Mucosa of descending colon (tissue), 3 donors: ENCODE data around the gene COL6A2. TPM values are rescaled to one million over a fixed set of nuclear protein-coding genes. Genes with fewer than 3 reads are reported as not detected.

Experiments used
- ATAC-seq: fragments of 200-7000 bp; cut with Tn5 transposase; one replicate; pipeline ENCODE4 v1.9.1; 2020; ENCODE audit warnings: mild to moderate bottlenecking, moderate library complexity
- DNase-seq, 3 donors: peaks; one replicate each; pipeline ENCODE4 v3.0.0-alpha.2; 2020
- H3K36me3 ChIP-seq: fragments of 200-600 bp; one replicate; pipeline ENCODE4 v1.8.0; 2021; ENCODE audit warnings: low read depth, mild to moderate bottlenecking
- H3K4me1 ChIP-seq: fragments of 200-600 bp; one replicate; pipeline ENCODE4 v1.8.0; 2021; ENCODE audit warnings: low read depth, mild to moderate bottlenecking
- H3K4me3 ChIP-seq: fragments of 200-600 bp; one replicate; pipeline ENCODE4 v1.8.0; 2021; ENCODE audit warnings: mild to moderate bottlenecking
- H3K9me3 ChIP-seq: fragments of 200-600 bp; one replicate; pipeline ENCODE4 v1.8.0; 2021; ENCODE audit warnings: mild to moderate bottlenecking
- intact Hi-C, 2 donors: fragments of 100-400 bp; cut with DNase I in 1 of 2; cut with micrococcal nuclease in 1 of 2; formaldehyde crosslinking; loops; one replicate each; pipeline versions ENCODE4 v1.11.0 to v1.11.1; 2022; cut with DNase I, micrococcal nuclease
- total RNA-seq, 3 donors: library from RNA; stranded (reverse); fragmentation: NEBNext Ultra II Directional in 2 of 3; extraction: Animal tissue kit (Norgen Biotek cat#: 25700) in 2 of 3; gene quantifications; one replicate each; pipeline versions ENCODE4 v1.2.1 to v1.2.4, GENCODE V29; 2021 to 2023
- TF ChIP-seq, protein P1 (sequence below): fragments of 200-600 bp; IDR thresholded peaks from one replicate; pipeline ENCODE4 v1.8.0; 2022; ENCODE audit warnings: antibody characterized with exemption, mild to moderate bottlenecking
- donor health status: DM: no; HTN: no; CAD: no; lungs with moderate emphysema.
- donor health status: DM: no; HTN: no; CAD: no.
- donor health status: DM: no; HTN: yes; CAD: no.

Gene COL6A2
- total RNA-seq, 3 donors from 2014 or later, result 65.1 to 858 (median 191) TPM

DNA sequence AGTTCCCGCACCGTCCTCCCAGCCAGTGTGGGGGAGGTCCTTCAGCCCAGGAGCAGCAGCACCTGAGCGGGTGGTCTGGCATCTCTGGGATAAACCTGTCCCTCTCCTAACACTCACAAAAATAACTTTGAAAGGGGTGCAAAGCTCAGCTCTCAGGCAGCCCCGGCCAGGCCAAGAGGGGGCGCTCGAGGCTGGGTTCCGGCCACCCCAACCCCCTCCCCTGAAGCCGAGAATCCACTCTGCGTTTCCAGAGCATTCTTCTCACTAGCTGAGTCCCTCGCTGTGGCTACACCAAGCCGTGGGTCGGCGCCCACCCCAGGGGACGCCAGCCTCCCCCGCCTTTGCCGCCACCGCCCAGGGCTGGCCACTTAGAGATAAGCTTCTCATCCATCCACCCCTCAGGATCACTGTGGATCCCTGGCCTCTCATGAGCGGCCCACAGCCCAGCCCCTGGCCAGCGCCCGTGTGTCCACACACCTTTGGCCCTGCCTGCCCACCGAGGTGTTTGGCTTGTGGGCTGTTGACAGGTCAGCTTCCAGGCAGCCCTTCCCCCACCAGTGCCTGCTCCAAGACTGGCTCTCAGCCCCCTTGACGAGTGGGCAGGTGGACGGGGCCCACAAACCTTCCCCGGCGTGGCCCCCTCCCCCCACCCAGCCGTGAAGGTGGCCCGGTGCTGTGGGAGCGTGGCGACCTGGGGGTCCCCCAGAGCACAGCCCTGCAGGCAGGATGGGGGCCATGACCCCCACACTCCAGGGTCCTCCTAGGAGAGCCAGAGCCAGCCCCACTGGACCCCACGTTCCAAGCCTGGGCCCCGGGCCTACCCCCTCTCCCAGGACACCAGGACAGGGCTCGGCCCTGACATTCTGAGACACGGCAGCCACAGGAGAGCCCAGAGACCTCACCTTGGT is 55.6 kb downstream of the COL6A2 start:
- Histone ChIP-seq H3K4me1 (peaks cover 10% of the 10 kb centered on the region), H3K36me3 (no peaks in the 10 kb centered on the region), H3K4me3 (no peak overlapping the region), H3K9me3 (no peaks in the 10 kb centered on the region)
- intact Hi-C loops, result no loop called here
- DNase-seq, result peak; percentile 47 to 73 (median 67)
- TF ChIP-seq, protein P1, sequence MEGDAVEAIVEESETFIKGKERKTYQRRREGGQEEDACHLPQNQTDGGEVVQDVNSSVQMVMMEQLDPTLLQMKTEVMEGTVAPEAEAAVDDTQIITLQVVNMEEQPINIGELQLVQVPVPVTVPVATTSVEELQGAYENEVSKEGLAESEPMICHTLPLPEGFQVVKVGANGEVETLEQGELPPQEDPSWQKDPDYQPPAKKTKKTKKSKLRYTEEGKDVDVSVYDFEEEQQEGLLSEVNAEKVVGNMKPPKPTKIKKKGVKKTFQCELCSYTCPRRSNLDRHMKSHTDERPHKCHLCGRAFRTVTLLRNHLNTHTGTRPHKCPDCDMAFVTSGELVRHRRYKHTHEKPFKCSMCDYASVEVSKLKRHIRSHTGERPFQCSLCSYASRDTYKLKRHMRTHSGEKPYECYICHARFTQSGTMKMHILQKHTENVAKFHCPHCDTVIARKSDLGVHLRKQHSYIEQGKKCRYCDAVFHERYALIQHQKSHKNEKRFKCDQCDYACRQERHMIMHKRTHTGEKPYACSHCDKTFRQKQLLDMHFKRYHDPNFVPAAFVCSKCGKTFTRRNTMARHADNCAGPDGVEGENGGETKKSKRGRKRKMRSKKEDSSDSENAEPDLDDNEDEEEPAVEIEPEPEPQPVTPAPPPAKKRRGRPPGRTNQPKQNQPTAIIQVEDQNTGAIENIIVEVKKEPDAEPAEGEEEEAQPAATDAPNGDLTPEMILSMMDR, result peak; percentile 72
- ATAC-seq, result peak; percentile 81

DNA sequence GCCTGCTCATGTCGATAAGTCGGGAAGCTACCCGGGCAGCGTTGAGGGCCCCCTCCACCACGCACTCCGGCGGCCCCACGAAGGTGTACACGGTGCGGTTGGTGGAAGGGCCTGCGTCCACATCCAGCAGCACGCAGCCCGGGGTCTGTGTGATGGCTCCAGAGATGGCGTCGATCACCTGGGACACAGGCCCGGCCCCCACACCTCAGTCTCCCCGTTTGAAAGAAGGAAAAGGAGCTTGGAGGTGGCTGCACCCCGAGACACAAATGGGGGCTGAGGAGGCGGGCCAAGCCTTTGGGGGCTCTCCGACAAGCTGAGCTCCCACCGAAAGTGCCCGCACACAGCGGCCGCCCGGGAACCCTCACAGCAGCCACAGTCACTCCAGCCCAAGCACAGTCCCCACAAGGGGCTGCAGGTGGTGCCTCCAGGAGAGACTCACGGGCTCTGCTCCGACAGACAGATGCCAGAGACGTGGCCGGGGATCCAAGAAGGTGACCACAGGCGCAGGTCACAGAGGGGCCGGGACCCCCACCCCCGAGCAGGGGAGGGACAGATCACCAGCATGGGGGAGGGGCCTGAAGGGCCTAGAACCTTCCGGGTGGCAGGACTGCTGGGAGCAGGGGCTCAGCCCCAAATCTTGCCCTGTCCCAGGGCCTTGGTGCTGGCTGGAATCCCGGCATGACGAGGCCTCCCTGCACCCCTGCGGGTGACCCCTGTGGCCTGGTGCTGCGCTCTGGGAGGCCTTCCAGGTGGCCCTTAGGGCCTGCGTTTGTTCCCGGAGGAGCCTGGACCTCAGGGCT is 56.4 kb downstream of the COL6A2 start:
- peaks cover 10% of the 10 kb centered on the region for H3K4me1 ChIP-seq
- H3K9me3 ChIP-seq, result no peaks in the 10 kb centered on the region
- ATAC-seq (no peak), DNase-seq (peak in 1 of 3 donors; percentile 42)
- intact Hi-C loops, result no loop called here
- no peak overlapping the region for H3K4me3 ChIP-seq
- no peaks in the 10 kb centered on the region for H3K36me3 ChIP-seq
- TF ChIP-seq, protein P1, result no peak

DNA sequence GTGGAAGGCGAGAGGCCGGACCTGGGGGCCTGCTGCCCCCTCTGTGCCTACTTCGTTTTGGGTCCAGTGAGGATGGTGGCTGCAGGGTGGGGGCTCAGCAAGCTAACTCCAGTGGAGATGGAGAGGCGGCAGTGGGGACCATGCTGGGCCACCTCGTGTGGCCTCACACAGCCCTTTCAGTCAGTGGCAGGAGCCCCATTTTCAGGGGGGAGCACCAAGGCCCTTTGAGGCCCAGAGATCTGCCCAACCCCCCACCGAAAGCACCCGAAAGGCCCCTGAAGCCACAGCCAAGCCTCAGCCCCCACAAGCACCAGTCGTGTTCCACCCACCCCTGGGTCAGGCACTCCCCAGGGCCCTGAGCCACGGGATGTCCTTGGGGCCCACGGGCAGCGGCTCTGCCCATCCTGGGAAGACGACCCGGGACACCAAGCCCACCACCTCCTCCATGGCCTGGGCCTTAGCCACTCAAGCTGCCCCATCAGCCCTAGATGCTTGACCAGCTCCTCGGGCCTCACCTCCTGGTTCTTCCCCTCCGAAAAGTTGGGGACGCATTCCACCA is 57.1 kb downstream of the COL6A2 start:
- no peaks in the 10 kb centered on the region for H3K36me3 ChIP-seq
- no peak for DNase-seq
- intact Hi-C loops, result no loop called here
- H3K9me3 ChIP-seq, result no peaks in the 10 kb centered on the region
- H3K4me3 ChIP-seq, result no peak overlapping the region
- no peak for ATAC-seq
- TF ChIP-seq, protein P1, result no peak
- H3K4me1 ChIP-seq, result peaks cover 10% of the 10 kb centered on the region

DNA sequence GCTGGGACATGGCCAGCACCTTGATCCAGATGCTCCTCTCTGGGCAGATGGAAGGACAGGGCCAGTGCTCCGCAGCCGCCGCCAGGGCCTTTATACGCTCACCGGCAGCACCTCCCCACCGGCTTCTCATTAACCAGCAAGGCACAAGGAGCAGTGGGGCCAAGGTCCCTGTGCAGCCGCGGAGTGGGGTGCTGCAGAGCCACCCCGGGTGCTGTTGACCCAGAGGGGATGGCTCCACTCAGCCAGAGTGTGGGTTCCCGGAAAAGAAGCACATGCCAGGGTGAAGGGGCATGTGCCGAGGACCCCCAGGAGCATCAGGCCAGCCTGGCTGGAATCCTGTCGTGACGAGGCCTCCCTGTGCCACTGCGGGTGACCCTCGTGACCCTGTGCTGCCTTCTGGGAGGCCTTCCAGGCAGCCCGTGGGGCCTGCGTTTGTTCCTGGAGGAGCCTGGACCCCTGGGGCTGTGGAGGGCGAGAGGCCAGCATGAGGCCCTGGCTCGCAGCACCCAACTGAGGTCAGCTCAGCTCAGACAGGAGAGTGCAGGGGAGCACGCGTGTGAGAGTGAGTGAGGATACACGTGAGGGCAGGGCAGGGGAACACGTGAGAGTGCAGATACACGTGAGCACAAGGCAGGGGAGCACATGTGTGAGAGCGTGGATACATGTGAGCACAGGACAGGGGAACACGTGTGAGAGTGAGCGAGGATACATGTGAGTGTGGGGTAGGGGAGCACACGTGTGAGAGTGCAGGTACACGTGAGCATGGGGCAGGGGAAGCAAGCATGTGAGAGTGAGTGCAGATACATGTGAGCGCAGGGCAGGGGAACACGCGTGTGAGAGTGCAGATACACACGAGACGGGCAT is 57.8 kb downstream of the COL6A2 start, which contains the start of gene FTCD:
FTCD (minus strand) TSS at position 66 of the 864 bp plus-strand sequence; CDS start at position 10, 56 bp downstream.
- peak in 1 of 3 donors; percentile 39 for DNase-seq
- TF ChIP-seq, protein P1, result no peak

DNA sequence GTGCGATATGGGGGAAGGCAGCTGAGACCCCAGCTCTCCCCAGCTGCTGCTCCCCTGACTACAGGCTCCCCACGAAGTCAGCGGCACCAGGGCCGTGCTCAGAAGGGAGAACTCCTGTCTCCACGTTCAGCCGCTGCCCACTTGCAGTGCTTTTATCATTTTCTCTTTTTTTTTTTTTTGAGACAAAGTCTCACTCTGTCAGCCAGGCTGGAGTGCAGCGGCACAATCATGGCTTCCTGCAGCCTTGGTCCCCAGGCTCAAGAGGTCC is 58.4 kb downstream of the COL6A2 start:
- DNase-seq (peak in 1 of 3 donors; percentile 35), ATAC-seq (no peak)

More for the DNA sequence above, 57.8 kb downstream of the COL6A2 start, which contains the start of gene FTCD:
- no peak for ATAC-seq
- H3K9me3 ChIP-seq, result no peaks in the 10 kb centered on the region
- intact Hi-C loops, result no loop called here
- H3K36me3 ChIP-seq, result no peaks in the 10 kb centered on the region
- H3K4me3 ChIP-seq, result no peak within 1 kb of the TSS
- H3K4me1 ChIP-seq, result peaks cover 10% of the 10 kb centered on the region

More for the DNA sequence above, 58.4 kb downstream of the COL6A2 start:
- TF ChIP-seq, protein P1, result no peak
- peaks cover 10% of the 10 kb centered on the region for H3K4me1 ChIP-seq
- H3K9me3 ChIP-seq, result no peaks in the 10 kb centered on the region
- intact Hi-C loops, result no loop called here
- H3K4me3 ChIP-seq, result no peak overlapping the region
- no peaks in the 10 kb centered on the region for H3K36me3 ChIP-seq
